Measurements from ENCODE around the gene PPM1F.

The PPM1F gene

DNA sequence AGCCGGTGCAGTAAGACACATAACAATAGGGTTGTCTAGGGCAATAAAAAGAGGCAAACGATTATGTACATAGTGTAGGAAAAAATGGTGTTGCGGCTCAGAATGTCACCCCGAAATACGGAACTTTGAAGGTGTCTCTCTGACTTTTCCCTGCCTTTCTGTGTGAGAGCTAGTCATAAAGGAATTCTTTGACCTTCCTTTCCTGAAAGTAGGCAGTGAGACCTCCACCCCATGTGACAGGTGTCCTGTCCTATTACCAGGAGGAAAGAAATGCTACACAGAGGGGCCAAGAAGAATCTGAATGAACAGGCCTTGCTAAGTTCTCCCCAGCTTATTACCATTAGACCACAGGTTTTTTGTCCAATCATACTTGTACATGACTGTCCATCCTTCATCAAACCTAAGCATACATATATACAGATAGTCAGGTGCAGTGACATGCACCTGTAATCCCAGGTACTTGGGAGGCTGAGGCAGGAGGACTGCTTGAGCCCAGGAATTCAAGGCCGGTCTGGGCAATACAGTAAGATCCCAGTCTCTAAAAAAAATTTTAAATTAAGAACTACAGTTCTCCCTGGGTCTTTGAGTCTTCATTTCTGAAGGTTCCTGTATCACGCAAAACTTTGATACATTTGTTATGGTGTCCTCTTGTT, 46.1 kb upstream of the PPM1F start:
- TF ChIP-seq TOX (CRISPR knock-in tag; IDR thresholded peaks at IDR 0.05; ENCODE audit: borderline replicate concordance): no peak
- no peak for TF ChIP-seq ZFP3 (CRISPR knock-in tag; IDR thresholded peaks at IDR 0.05)
- TF ChIP-seq ZNF8 (CRISPR knock-in tag; IDR thresholded peaks at IDR 0.05): no peak
- TF ChIP-seq ZFP30 (CRISPR knock-in tag; IDR thresholded peaks at IDR 0.05): no peak
- TF ChIP-seq ISL1 (CRISPR knock-in tag; IDR thresholded peaks at IDR 0.05): no peak
- no peak for TF ChIP-seq BACH2 (CRISPR knock-in tag; IDR thresholded peaks at IDR 0.05; ENCODE audit: borderline replicate concordance)
- TF ChIP-seq CSDC2 (CRISPR knock-in tag; IDR thresholded peaks at IDR 0.05): no peak
- TF ChIP-seq GLIS3 (CRISPR knock-in tag; IDR thresholded peaks at IDR 0.05): no peak
- TF ChIP-seq RARB (CRISPR knock-in tag; IDR thresholded peaks at IDR 0.05): no peak
- ATAC-seq: no peak

DNA sequence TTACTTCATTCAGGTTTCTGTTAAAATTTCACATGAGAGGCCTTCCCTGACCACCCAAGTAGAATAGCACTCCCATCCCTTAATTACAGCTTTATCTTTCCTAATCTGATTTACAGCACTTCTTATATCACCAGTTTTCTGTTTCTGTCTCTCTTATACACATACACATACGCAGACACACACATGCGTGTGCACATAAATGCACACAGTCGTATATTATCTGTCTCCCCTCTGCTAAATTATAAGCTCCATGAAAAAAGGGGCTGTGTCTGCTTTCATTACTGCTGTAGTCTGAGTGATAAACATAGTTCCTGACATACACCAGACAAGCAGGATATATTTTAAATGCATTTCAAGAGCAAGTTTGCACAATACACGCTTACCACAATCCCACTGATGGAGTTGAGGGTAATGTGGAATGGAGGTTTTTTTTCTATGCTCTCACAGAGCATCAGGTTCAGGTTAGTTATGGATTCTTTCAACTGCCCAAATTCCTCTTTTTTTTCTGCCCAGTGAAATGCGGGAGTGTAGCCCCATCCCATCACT, 43.6 kb upstream of the PPM1F start:
- ATAC-seq: no peak

DNA sequence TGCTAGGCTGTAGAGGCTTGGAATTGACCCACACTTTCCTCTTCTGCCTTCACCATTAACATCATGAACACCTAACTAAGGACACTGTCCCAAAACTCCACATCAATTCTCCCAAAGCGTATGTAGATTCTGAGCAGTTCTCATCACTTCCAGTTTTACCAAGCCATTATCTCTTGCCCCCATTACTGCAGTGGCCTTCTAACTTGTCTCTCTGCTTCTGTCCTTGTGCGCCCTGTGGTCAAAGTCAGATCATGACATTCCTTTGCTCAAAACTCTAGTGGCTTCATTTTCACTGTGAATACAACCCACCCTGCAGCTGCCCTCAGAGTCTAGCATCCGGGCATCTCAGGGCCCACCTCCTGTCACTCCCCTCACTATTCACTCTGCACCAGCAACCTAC, 43.0 kb upstream of the PPM1F start:
- no peak for ATAC-seq
- no peak for TF ChIP-seq BACH2 (CRISPR knock-in tag; IDR thresholded peaks at IDR 0.05; ENCODE audit: borderline replicate concordance)
- TF ChIP-seq ISL1 (CRISPR knock-in tag; IDR thresholded peaks at IDR 0.05): no peak
- TF ChIP-seq OSR1 (CRISPR knock-in tag; IDR thresholded peaks at IDR 0.05): no peak
- no peak for TF ChIP-seq ZNF8 (CRISPR knock-in tag; IDR thresholded peaks at IDR 0.05)
- no peak for TF ChIP-seq CSDC2 (CRISPR knock-in tag; IDR thresholded peaks at IDR 0.05)

More for the DNA sequence above, 43.6 kb upstream of the PPM1F start:
- TF ChIP-seq ZNF8 (CRISPR knock-in tag; IDR thresholded peaks at IDR 0.05) (no peak), ZNF565 (CRISPR knock-in tag; conservative IDR thresholded peaks at IDR 0.05; ENCODE audit: low read depth) (no peak), RARB (CRISPR knock-in tag; IDR thresholded peaks at IDR 0.05) (no peak), ZFP30 (CRISPR knock-in tag; IDR thresholded peaks at IDR 0.05) (no peak), ZC3H10 (CRISPR knock-in tag; IDR thresholded peaks at IDR 0.05) (no peak), ZFP3 (CRISPR knock-in tag; IDR thresholded peaks at IDR 0.05) (no peak), CSDC2 (CRISPR knock-in tag; IDR thresholded peaks at IDR 0.05) (no peak), BACH2 (CRISPR knock-in tag; IDR thresholded peaks at IDR 0.05; ENCODE audit: borderline replicate concordance) (no peak), ISL1 (CRISPR knock-in tag; IDR thresholded peaks at IDR 0.05) (no peak), TOX (CRISPR knock-in tag; IDR thresholded peaks at IDR 0.05; ENCODE audit: borderline replicate concordance) (no peak)
- TF ChIP-seq, protein P1, sequence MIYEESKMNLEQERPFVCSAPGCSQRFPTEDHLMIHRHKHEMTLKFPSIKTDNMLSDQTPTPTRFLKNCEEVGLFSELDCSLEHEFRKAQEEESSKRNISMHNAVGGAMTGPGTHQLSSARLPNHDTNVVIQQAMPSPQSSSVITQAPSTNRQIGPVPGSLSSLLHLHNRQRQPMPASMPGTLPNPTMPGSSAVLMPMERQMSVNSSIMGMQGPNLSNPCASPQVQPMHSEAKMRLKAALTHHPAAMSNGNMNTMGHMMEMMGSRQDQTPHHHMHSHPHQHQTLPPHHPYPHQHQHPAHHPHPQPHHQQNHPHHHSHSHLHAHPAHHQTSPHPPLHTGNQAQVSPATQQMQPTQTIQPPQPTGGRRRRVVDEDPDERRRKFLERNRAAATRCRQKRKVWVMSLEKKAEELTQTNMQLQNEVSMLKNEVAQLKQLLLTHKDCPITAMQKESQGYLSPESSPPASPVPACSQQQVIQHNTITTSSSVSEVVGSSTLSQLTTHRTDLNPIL (CRISPR knock-in tag; IDR thresholded peaks at IDR 0.05; ENCODE audit: low read depth): no peak
- TF ChIP-seq, protein P2, sequence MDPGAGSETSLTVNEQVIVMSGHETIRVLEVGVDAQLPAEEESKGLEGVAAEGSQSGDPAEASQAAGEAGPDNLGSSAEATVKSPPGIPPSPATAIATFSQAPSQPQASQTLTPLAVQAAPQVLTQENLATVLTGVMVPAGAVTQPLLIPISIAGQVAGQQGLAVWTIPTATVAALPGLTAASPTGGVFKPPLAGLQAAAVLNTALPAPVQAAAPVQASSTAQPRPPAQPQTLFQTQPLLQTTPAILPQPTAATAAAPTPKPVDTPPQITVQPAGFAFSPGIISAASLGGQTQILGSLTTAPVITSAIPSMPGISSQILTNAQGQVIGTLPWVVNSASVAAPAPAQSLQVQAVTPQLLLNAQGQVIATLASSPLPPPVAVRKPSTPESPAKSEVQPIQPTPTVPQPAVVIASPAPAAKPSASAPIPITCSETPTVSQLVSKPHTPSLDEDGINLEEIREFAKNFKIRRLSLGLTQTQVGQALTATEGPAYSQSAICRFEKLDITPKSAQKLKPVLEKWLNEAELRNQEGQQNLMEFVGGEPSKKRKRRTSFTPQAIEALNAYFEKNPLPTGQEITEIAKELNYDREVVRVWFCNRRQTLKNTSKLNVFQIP (CRISPR knock-in tag; IDR thresholded peaks at IDR 0.05; ENCODE audit: borderline replicate concordance, low read depth): no peak
- TF ChIP-seq, protein P3, sequence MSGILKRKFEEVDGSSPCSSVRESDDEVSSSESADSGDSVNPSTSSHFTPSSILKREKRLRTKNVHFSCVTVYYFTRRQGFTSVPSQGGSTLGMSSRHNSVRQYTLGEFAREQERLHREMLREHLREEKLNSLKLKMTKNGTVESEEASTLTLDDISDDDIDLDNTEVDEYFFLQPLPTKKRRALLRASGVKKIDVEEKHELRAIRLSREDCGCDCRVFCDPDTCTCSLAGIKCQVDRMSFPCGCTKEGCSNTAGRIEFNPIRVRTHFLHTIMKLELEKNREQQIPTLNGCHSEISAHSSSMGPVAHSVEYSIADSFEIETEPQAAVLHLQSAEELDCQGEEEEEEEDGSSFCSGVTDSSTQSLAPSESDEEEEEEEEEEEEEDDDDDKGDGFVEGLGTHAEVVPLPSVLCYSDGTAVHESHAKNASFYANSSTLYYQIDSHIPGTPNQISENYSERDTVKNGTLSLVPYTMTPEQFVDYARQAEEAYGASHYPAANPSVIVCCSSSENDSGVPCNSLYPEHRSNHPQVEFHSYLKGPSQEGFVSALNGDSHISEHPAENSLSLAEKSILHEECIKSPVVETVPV (CRISPR knock-in tag; IDR thresholded peaks at IDR 0.05): no peak

DNA sequence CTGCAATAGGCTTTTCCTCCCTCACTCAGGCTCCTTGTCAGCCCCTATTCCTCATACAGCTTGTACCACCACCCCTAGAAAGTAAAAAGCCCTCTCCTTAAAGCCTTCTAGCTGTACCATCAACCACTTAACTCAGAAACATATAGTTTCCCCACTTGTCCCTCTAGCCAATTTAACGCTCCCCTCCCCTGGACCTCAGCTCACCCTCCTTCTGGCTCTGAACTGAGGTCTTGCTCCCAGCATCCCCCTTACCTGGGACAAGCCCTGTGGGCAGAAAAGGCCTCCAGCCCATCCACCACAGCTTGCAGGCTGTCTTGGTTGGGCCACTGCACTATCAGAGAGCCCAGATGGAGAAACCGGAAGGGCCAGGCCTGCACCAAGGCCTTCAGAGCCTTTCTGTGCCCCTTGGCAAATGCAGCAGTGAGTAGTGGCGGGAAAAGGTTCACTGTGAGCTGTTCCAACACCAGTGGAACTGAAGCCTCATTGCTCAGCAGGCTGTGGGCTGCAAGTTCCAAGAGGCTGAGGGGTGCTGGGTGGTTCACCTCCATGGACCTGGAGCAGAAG, 42.3 kb upstream of the PPM1F start:
- no peak for TF ChIP-seq ZFP3 (CRISPR knock-in tag; IDR thresholded peaks at IDR 0.05)
- TF ChIP-seq, protein P1 (CRISPR knock-in tag; IDR thresholded peaks at IDR 0.05; ENCODE audit: low read depth): no peak
- TF ChIP-seq ZNF565 (CRISPR knock-in tag; conservative IDR thresholded peaks at IDR 0.05; ENCODE audit: low read depth): no peak
- TF ChIP-seq ZFP30 (CRISPR knock-in tag; IDR thresholded peaks at IDR 0.05): no peak
- TF ChIP-seq, protein P4, sequence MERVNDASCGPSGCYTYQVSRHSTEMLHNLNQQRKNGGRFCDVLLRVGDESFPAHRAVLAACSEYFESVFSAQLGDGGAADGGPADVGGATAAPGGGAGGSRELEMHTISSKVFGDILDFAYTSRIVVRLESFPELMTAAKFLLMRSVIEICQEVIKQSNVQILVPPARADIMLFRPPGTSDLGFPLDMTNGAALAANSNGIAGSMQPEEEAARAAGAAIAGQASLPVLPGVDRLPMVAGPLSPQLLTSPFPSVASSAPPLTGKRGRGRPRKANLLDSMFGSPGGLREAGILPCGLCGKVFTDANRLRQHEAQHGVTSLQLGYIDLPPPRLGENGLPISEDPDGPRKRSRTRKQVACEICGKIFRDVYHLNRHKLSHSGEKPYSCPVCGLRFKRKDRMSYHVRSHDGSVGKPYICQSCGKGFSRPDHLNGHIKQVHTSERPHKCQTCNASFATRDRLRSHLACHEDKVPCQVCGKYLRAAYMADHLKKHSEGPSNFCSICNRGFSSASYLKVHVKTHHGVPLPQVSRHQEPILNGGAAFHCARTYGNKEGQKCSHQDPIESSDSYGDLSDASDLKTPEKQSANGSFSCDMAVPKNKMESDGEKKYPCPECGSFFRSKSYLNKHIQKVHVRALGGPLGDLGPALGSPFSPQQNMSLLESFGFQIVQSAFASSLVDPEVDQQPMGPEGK (CRISPR knock-in tag; IDR thresholded peaks at IDR 0.05; ENCODE audit: borderline replicate concordance): no peak
- no peak for TF ChIP-seq CSDC2 (CRISPR knock-in tag; IDR thresholded peaks at IDR 0.05)
- no peak for TF ChIP-seq ZNF8 (CRISPR knock-in tag; IDR thresholded peaks at IDR 0.05)
- no peak for TF ChIP-seq ZNF70 (CRISPR knock-in tag; IDR thresholded peaks at IDR 0.05)
- TF ChIP-seq ARNTL (CRISPR knock-in tag; IDR thresholded peaks at IDR 0.05; ENCODE audit: borderline replicate concordance, low read depth): no peak
- TF ChIP-seq, protein P3 (CRISPR knock-in tag; IDR thresholded peaks at IDR 0.05): no peak
- TF ChIP-seq SNAI2 (CRISPR knock-in tag; IDR thresholded peaks at IDR 0.05): no peak
- TF ChIP-seq BACH2 (CRISPR knock-in tag; IDR thresholded peaks at IDR 0.05; ENCODE audit: borderline replicate concordance): no peak
- no peak for TF ChIP-seq PPARA (CRISPR knock-in tag; IDR thresholded peaks at IDR 0.05; ENCODE audit: borderline replicate concordance)
- TF ChIP-seq GLIS3 (CRISPR knock-in tag; IDR thresholded peaks at IDR 0.05): no peak
- no peak for ATAC-seq

All from SK-N-SH treated with all-trans-retinoic acid at 6 μM for 48 hours (cell line).